Ishikawa (cell line): ENCODE measurements around the gene PTPN14.

Experiments used
- CEBPB ChIP-seq: IDR thresholded peaks from 2 replicates; pipeline ENCODE4 v1.6.1; 2012
- EP300 ChIP-seq: IDR thresholded peaks from 2 replicates; pipeline ENCODE4 v1.6.1; 2012; ENCODE audit warnings: borderline replicate concordance
- FOXM1 ChIP-seq: IDR thresholded peaks from 2 replicates; pipeline ENCODE4 v1.6.1; 2012; ENCODE audit warnings: low read depth, borderline replicate concordance
- NFIC ChIP-seq: IDR thresholded peaks from 2 replicates; pipeline ENCODE4 v1.6.1; 2012
- RAD21 ChIP-seq: IDR thresholded peaks from 2 replicates; pipeline ENCODE4 v1.6.1; 2012; ENCODE audit warnings: low read depth
- TAF1 ChIP-seq: IDR thresholded peaks from 2 replicates; pipeline ENCODE4 v1.6.1; 2012; ENCODE audit warnings: low read depth, mild to moderate bottlenecking
- TCF12 ChIP-seq: IDR thresholded peaks from 2 replicates; pipeline ENCODE4 v1.6.1; 2012; ENCODE audit warnings: low read depth
- TEAD4 ChIP-seq: IDR thresholded peaks from 2 replicates; pipeline ENCODE4 v1.6.1; 2012
- YY1 ChIP-seq: IDR thresholded peaks from 2 replicates; pipeline ENCODE4 v1.6.1; 2012; ENCODE audit warnings: low read depth
- ZBTB7A ChIP-seq: IDR thresholded peaks from 2 replicates; pipeline ENCODE4 v1.6.1; 2012; ENCODE audit warnings: low read depth
- TF ChIP-seq, protein P1 (sequence below): IDR thresholded peaks from 2 replicates; pipeline ENCODE4 v1.6.1; 2012
- TF ChIP-seq, protein P2 (sequence below): IDR thresholded peaks from 2 replicates; pipeline ENCODE4 v1.6.1; 2012; ENCODE audit warnings: low read depth, mild to moderate bottlenecking

DNA sequence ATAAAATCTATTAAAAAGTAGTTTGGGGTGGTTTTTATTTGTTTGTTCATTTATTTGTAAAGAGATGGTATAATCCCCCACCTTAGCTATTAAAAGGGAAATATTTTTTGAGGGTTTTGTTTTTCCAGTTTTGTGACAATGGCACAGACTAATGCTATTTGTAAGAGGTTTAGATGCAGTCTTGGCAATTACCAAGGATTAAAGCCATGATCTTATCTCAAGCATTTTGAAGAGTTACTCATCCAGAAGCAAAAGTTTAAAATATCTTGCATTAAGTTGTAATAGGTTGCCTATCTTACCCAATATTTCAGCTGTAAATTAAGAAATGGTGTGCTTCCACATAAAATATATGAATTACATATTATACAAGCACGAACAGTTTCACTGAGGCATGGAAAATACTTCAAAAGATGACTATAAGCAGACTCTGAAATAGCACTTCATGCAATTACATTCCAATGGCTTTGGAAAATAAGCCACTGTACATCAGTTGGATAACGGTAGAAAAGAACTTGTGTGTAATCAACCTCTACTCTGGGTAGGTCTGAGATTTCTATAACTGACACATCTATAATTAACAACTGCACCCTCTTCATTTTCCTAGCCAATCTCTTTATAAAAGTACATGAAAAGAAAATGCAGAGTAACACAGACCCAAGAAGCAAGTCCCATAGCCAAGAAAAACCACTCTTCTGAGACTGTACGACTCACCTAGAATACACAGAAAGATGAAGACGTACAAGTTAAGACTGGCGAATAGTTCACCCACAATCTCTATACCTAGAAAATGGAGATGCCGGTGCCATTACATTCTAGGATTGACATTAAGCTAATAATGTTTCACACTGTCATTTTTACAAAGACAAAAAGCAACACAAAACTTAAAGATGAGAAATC is 95.2 kb downstream of the PTPN14 start:
- TF ChIP-seq YY1 (no peak), RAD21 (no peak), TAF1 (no peak), NFIC (no peak), CEBPB (no peak), TEAD4 (no peak), FOXM1 (no peak), EP300 (no peak), ZBTB7A (no peak), TCF12 (no peak)
- TF ChIP-seq, protein P1, sequence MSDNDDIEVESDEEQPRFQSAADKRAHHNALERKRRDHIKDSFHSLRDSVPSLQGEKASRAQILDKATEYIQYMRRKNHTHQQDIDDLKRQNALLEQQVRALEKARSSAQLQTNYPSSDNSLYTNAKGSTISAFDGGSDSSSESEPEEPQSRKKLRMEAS = no peak
- TF ChIP-seq, protein P2, sequence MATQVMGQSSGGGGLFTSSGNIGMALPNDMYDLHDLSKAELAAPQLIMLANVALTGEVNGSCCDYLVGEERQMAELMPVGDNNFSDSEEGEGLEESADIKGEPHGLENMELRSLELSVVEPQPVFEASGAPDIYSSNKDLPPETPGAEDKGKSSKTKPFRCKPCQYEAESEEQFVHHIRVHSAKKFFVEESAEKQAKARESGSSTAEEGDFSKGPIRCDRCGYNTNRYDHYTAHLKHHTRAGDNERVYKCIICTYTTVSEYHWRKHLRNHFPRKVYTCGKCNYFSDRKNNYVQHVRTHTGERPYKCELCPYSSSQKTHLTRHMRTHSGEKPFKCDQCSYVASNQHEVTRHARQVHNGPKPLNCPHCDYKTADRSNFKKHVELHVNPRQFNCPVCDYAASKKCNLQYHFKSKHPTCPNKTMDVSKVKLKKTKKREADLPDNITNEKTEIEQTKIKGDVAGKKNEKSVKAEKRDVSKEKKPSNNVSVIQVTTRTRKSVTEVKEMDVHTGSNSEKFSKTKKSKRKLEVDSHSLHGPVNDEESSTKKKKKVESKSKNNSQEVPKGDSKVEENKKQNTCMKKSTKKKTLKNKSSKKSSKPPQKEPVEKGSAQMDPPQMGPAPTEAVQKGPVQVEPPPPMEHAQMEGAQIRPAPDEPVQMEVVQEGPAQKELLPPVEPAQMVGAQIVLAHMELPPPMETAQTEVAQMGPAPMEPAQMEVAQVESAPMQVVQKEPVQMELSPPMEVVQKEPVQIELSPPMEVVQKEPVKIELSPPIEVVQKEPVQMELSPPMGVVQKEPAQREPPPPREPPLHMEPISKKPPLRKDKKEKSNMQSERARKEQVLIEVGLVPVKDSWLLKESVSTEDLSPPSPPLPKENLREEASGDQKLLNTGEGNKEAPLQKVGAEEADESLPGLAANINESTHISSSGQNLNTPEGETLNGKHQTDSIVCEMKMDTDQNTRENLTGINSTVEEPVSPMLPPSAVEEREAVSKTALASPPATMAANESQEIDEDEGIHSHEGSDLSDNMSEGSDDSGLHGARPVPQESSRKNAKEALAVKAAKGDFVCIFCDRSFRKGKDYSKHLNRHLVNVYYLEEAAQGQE = no peak
